HG03064 (cell line): ENCODE data around the gene POMT2.
"Not testable (repeated sequence)": the region's sequence is repeated elsewhere in the genome, so short reads cannot be mapped to it uniquely, and the experiment has no call there.

Experiments
- ATAC-seq: cut with Tn5 transposase; IDR thresholded peaks from one replicate; pipeline ENCODE4 v1.9.1; 2021; ENCODE audit warnings: low read depth; ENCODE audit not compliant: unreplicated experiment

Gene POMT2

DNA sequence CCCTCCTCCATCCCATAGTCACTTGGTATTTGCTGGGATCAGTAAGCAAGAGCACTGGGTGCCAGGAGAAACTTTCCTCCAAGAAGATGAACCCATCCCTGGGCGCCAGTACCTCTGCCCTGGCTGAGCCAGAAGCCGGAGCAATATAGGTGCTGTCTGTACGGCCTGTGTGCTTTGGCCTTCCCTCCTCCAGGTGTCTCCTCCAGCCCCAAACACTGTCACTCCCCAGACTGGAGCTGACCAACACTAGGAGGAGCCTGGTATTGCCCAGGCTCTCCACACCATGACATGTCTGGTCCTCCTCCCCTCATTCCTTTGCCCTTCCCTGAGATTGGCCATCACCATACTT lies 5.0 kb upstream of the POMT2 start:
- ATAC-seq: no peak

DNA sequence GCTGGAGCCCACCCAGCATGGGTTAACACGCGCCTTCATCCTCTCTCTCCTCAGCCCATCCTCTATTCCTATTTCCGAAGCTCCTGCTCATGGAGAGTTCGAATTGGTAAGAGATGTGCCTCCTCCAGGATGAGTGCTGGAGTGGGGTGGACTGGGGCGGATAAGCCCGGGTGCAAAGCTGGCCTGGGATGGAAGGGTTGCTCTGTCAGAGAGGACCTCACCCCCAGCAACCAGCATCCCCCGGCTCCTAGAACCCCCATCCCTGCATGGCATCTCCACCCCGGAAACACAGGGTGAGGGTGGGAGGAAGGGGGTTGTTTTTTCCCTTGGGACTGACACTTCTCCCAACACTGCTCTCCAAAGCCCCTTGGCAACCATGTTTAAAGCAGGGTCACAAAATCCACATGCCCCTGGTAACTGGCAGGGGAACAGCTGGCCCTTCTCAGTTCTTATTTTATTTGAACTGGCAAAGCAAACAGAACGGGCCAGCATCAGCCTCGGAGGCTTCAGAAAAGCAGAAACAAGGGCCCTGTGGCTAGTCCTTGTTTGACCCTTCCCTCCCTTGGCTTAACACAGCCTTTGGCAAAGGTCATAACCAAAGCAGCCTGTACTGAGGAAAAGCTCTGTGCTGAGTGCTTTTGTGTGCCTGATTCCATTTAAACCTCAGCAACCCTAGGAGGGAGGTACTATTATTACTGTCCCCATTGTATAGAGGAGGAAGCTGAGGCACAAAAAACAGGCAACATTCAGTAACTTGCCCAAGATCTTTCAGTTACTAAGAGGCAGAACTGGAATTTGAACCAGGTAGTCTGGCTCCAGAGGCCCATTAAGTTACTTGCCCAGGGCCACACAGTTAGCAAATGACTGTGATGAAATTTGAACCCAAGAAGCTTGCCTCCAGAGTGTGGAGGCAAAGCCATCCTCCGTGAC lies 4.4 kb upstream of the POMT2 start:
- no peak for ATAC-seq

DNA sequence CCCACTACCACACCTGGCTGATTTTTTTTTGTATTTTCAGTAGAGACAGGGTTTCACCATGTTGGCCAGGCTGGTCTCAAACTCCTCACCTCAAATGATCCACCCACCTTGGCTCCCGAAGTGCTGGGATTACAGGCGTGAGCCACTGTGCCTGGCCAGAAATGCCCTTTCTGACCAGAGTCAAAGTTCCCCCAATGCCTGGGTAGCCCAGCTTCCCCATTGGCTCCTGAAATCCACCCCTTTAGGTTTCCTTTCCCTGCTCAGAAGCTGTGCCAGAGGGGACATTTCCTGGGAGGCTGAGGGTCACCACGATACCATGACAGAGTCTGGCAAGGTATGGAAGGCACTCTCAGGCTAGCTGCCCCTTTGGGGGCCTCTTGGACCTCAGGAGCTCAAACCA lies 3.6 kb upstream of the POMT2 start:
- ATAC-seq: no peak

DNA sequence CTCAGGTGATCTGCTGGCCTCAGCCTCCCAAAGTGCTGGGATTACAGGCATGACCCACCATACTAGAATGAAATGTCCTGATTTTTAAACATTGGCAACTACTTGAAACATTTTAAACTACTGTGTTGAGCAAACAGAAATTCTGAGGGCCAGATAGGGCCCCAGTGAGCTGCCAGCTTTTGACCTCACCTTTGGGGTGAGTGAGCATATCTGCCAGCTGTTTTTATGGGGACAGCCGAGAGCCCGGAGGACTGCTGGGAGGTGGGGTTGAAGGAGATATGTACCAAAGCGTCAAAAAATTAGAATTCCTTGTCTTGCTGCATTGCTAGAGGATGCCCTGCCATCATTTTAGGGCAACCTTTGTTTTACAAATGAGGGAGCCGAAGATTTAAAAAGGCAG lies 2.9 kb upstream of the POMT2 start:
- ATAC-seq: no peak

DNA sequence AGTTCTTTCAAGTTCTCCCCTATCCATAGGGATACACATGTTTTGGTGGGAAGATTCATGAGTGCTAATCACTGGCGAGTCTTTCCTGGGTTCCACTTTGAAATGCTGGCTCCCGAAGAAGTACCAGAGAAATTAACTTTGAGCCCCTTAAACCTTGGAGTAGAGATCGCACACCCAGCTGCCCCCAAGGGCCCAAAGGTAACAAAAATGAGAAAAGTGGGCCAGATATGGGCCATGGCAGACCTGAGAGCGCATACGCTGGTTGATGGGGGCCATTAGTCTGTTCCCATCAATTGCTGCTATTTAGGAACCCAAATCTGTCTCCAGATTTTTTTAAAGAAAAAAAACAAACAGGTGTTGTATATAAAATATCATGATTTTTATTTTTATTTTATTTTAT lies 2.3 kb upstream of the POMT2 start:
- ATAC-seq: no peak

DNA sequence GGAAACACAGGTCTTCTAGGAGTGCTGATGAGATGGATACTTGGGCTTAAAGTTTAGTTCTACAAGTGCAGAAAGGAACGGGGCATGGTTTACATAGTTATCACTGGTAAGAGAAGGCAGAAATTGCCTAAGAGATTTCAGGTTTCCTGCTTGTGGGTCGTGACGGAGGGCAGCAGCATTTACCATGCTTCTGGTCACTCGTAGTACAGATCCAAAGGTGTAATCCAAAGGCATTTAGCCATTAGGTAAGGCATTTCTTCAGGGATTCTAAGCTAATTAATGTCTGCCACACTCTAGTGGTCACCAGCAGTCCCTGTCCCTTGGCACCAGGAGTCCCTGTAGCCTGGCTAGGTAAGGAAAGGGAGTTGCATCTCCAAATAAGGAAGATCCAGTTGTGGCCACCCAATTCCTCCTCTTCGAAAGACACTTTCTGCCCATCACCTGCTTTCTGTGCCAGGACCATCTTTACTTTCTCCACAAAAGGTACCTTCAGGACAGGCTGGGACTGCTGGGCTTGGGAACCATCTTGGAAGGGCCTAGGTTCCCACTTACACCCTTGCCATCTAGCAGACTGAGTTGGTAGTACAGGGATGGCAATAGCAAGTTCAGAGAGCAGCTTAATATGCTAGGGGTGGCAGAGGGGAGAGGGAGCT lies 1.7 kb upstream of the POMT2 start:
- ATAC-seq: no peak

DNA sequence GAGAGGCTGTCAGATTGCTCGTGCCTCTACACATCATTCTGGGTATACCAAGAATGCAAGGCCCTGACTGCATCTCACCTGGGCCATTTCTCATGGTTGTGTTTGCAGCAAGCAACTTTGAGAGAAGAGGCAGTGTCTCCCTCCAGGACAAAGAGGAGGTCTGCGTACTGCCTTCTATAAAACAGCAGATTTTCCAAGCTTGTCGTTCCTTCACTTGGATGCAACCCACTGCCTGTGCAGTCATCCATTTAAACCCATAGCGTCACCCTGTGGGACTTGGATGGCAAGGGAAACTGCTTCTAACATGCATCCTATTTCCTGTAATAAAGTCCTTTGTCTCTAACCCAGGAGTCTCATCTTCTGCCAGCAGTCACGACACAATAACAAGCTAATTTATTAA lies 1.3 kb downstream of the POMT2 start:
- ATAC-seq: no peak

DNA sequence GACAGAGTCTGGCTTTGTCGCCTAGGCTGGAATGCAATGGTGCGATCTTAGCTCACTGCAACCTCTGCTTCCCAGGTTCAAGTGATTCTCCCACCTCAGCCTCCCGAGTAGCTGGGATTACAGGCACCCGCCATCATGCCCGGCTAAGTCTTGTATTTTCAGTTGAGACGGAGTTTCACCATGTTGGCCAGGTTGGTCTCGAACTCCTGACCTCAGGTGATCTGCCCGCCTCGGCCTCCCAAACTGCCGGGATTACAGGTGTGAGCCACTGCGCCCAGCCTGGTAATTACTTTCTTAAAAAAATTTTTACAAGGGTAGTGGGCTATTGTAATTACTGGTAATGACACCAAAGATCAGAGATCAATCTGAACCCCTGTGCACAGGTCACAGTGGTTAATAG lies 1.9 kb downstream of the POMT2 start:
- not testable (repeated sequence) for ATAC-seq

DNA sequence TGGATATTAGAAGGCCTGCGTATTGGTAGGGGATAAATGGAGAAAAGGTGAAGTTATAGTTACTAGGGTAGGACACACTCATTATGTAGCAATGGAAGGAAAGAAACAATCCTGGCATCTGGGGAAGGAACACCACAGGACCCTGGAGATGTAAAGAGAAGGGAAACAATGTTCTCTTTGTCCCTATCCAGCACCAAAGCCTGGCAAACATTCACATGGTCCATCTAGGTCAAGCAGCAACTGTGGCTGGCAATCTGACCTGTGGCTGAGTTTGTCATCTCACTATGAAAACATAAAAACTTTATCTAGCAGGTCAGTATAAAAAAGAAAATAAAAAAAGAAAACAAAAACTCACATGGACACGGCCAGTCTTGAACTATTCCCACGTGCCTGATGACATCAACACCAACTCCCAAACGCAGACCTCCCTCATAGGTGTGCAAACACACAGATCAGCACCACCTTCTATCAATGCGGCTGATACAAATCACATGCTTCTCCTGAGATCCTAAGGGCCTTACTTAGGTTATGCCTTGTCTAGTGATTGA lies 2.6 kb downstream of the POMT2 start:
- ATAC-seq: no peak

DNA sequence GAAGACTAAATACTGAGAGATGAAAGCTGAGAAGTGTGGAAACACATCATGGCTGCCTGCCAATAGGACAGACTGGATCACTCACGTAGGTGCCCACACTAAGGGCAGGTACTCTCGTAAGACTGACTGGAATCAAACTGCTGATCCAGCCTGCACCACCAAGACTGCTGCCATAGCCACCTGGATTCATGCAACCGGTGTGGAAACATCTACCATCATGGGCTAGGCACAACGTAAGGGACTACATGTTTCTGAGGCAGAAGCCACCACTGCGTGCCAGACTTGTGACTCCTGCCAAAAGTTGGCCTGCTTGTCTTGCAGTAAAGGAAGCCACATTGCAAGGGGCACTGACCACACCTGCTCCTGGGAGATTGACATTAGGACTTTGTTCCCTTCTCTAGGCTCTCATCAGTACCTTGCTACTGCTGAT lies 3.8 kb downstream of the POMT2 start:
- no peak for ATAC-seq

DNA sequence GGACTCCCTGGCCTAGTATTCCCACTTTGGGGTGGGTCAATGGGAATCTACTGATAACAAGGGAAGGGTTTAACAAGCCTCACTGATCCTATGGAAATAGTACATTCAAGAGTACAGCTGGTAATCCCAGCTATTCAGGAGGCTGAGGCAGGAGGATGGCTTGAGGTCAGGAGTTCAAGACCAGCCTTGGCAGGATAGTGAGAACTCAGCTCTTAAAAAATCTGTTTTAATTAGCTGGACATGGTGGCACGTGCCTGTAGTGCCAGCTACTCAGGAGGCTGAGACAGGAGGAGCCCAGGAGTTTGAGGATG lies 4.5 kb downstream of the POMT2 start:
- no peak for ATAC-seq

DNA sequence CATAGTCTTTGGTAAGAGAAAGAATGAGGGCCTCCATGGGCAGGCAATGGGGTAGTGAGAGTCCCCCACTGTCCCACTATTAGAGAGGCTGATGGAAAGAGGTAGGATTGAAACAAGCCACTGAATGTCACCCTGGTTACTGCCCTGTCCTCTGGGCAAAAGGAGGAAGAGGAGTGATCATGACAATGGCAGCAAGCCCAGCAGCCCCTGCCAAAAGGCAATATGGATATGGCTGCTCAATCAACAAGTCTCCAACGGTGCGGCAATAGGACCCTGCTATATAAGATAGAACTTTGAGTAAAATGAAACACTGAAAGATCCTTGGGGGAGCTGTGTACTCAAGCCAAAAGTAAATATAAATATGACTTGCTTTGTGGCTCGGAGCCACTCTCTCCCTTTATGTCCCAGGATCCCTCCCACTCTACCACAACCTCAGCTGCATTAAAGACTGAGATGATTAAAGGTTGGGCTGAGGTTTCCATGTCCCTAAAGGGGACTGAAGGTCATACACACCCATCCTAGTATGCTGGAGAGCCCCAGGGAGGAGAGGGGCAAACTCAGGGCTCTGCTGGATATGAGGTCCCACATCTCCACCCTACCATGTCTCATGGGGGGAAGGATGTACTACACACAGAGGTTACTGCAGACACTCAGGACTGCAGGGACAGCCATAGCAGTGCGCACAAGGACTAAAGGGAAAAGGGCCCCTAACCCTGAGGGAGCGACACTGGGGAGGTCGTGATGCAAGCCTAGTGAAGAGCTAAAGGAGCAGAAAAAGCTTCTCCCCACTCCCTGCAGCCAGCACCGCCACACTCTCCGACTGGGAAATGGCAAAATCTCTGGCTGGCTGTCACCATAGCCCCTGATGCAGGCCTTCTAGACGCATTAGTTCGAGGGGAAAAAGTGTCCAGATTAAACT lies 5.9 kb downstream of the POMT2 start:
- ATAC-seq: no peak

DNA sequence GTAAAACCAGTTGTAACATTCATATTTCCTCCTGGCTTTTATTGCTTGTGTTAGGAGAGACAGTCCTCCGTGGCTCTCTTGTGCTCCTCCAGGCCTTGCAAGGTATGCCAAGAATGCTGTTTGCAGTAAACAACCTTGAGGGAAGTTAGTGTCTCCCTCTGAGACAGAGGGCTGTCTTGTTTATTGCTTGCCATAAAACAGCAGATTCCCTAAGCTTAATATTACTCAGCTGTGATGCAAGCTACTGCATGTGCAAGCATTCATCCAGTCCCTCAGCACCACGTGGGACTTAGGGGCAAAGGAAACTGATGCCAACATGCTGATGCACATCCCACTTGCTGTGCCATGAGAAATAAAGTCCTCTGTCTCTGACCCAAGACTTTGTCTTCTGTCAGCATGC lies 6.6 kb downstream of the POMT2 start:
- no peak for ATAC-seq

DNA sequence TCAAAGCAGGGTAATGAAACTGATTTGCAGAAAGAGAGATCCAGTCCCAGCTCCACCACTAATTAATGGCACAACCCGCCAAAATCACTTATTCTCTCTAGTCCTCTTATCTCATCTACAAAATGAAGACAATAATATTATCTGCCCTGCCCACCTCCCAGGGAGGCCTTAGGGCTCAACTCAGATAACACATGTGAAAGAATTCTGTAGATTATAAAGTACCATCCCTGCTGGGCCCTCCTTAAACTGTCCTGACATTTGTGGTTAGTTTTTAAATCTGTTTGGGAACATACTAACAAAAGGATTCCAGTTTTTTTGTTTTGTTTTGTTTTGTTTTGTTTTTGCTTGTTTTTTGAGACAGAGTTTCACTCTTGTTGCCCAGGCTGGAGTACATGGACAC lies 7.3 kb downstream of the POMT2 start:
- no peak for ATAC-seq

DNA sequence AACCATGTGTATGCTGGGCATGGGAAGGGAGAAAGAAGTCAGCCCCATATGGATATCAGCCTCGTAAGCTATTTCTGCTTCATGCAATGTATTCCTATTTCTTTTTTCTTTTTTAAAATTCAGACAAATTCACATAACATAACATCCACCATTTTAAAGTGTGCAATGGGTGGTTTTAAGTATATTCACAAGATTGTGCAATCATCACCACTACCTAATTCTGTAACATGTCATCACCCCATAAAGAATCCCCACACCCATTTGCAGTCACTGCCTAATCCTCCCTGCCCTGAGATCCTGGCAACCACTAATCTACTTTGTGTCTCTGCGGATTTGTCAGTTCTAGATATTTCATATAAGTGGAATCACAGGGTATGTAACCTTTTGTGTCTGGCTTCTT lies 9.5 kb downstream of the POMT2 start:
- ATAC-seq: no peak

DNA sequence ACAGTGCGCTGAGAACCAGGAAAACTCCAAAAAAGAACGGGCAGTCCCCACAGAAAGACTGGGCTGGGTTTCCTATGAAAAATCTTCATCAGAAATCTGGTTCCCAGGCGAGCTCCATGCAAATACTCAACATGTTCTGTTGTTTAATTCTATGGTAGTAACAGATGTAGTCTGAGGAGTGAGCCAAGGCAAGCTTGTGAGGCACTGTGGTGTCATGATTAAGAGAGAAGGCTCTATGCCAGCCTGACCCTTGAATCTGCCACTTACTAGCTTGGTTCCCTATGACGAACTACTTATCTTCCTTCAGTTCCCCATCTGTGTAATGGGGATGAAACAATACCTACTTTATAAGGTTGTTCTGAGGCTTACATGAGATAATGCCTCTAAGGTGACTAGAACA lies 10.7 kb downstream of the POMT2 start:
- no peak for ATAC-seq

DNA sequence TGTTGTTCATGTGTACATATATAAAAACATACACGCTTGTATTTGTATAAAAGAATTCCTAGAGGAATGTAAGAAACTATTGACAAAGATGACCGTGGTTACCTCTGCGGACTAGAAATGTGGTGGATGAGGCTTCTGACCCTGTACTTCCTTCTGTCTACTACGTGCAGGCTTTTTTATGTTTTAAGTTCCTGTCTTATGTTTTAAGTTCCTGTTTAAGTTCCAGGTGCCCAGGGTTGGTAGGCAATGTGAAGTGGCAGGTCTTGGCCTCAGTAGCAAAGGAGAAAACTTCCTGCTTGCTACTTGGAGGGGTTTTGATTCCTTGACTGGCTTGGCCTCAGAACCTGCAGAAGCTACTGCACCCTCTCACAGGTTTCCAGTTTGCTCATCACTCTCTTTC lies 11.6 kb downstream of the POMT2 start:
- ATAC-seq: no peak

DNA sequence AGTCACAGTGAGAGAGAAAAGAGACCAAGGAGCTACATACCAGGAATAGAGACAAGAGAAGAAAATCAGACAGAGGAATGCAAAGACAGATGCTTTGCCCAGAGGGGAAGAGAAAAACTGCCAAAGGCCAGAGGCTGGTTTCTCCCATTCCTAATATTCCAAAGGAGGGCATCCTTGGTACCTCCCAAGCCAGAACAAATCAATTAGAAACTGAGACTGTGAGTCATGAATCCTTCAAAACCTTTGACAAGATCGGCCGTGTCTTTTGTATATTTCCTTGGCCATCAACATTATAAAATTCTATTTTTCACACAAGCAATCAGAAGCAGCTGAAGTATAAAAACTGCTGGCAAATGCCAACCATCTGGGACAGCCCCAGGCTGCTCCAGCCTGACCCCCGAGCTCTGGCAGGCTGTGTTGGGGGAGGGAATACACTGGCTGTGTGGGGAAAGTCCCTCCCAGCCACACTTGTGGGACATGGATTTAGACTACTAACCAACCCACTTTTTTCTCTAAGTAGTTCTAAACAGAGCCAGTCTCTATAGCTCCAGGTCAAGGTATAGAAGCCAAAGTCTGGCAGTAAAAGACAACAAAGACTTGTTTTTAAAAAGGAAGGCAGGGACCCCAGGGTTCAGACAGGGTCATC lies 13.7 kb downstream of the POMT2 start:
- no peak for ATAC-seq

DNA sequence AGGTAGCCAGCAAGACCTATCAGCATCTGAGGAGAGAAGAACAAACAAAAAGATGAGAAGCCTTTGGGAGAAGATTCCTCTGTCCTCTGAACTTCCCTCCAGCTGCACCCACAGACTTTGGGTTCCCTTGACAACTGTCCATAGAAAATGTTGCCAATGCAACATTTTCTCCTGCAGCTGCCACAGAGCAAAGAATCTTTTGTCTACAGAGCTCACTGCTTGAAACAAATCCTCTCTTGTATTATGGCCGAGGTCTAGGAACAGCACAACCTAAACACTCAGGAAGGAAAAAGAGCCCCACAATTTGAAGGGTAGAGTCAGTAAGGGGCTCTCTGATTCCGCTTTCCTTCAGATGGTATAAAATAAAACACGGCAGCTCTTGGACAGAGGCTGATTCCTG lies 14.3 kb downstream of the POMT2 start:
- ATAC-seq: no peak

DNA sequence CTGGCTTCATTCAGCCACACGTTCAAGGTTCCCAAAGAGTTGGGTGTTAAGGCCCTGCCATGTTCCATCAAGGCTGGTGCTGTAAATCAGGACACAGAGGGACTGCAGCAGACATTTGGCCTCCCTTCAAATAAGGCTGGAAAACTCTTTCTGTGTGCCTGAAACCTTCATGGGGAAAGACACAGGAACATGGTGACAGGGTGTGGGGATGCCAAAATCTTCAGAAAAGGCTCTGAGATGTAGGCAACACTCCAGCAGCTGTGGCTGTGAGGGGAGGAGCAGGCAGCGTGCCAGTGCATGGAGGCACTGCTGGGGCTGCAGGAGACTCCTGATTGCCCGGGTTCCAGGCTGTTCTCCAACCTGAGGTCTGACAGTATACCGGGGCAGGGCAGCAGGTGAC lies 15.0 kb downstream of the POMT2 start:
- ATAC-seq: no peak
